Spinal cord (tissue), 10 donors: ENCODE measurements around the gene LEKR1. TPM values are rescaled to one million over a fixed set of nuclear protein-coding genes. Genes with fewer than 3 reads are reported as not detected.
"Not testable (repeated sequence)": the region's sequence is repeated elsewhere in the genome, so short reads cannot be mapped to it uniquely, and the experiment has no call there.

Experiments
- DNase-seq, 6 donors: peaks; one replicate each; pipeline versions ENCODE4 v3.0.0 to v3.0.0-alpha.2; 2013 to 2015; ENCODE audit warnings: low spot score in 6 of 6, low read depth in 4 of 6
- H3K27ac ChIP-seq: one replicate; pipeline ENCODE4 v1.5.1; 2013; ENCODE audit warnings: low read depth, low read length, control low read depth
- H3K27me3 ChIP-seq: one replicate; pipeline ENCODE4 v1.6.1; 2013; ENCODE audit warnings: low read length; ENCODE audit not compliant: control insufficient read depth, insufficient read depth
- H3K36me3 ChIP-seq: one replicate; pipeline ENCODE4 v1.6.1; 2013; ENCODE audit warnings: low read length; ENCODE audit not compliant: control insufficient read depth, insufficient read depth
- H3K4me1 ChIP-seq: one replicate; pipeline ENCODE4 v1.6.1; 2013; ENCODE audit warnings: low read length; ENCODE audit not compliant: control insufficient read depth, insufficient read depth
- H3K4me3 ChIP-seq: one replicate; pipeline ENCODE4 v1.5.1; 2013; ENCODE audit warnings: low read depth, low read length, control low read depth
- H3K9me3 ChIP-seq: one replicate; pipeline ENCODE4 v1.6.1; 2013; ENCODE audit warnings: low read length; ENCODE audit not compliant: control insufficient read depth, insufficient read depth
- WGBS: methylation state at CpG from one replicate; pipeline ENCODE4 v1.1.5; 2013; ENCODE audit warnings: missing lambda C conversion rate; ENCODE audit not compliant: insufficient coverage; 5-methylcytosine and 5-hydroxymethylcytosine counted together
- polyA plus RNA-seq, 2 donors: library from polyadenylated mRNA; unstranded; fragments of 120-200 nt; gene quantifications; one replicate each; pipeline ENCODE4 v1.2.1, GENCODE V29; 2013; ENCODE audit not compliant: insufficient read length in 2 of 2
- total RNA-seq, 2 donors: library from RNA; depleted of rRNA in 1 of 2; stranded (reverse); fragments of 120-200 nt in 1 of 2; fragments of >200 nt in 1 of 2; gene quantifications; one replicate each; pipeline versions ENCODE4 v1.2.3 to v1.2.4, GENCODE V29; 2013 to 2014
- donor health status: healthy.

The LEKR1 gene
- total and polyA plus RNA-seq, 4 donors: 1.7 to 2.4 (median 1.9) TPM

DNA sequence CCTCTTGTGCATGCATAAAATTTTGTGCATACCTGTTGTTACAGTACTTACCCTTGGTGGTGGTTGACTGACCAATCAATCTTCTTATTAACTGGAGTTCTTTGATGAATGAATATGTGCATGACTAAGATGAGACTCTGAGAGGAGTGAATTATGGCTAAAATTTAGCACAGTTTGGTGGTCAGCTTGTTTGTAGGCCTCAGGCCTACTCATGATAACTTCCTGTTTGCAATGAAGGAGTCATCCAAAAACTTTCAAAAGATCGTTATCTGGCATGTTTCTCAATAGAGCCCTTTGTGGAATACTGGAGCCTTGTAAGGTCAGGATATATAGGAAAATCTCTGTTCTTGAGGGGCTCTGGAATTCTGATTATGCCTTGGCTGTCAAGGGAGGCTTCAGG is 66.5 kb downstream of the LEKR1 start:
- H3K9me3 ChIP-seq: peaks cover 3% of the 10 kb centered on the region
- DNase-seq: no peak
- no peaks in the 10 kb centered on the region for H3K36me3 ChIP-seq
- H3K27me3 ChIP-seq: no peaks in the 10 kb centered on the region
- H3K4me3 ChIP-seq: no peak overlapping the region
- no peaks in the 10 kb centered on the region for H3K4me1 ChIP-seq
- no peak overlapping the region for H3K27ac ChIP-seq
- WGBS: no CpG with 5 or more reads among the region's 1 CpG

DNA sequence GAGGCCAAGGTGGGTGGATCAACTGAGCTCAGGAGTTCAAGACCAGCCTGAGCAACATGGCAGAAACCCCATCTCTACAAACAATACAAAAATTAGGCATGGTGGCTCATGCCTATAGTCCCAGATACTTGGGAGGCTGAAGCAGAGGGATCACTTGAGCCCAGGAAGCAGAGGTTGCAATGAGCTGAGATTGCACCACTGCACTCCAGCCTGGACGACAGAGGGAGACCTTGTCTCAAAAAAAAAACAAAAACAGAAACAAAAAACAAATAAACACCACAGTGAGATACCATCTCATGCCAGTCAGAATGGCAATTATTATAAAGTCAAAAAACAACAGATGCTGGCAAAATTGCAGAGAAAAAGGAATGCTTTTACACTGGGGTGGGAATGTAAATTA is 69.2 kb downstream of the LEKR1 start:
- H3K4me3 ChIP-seq, H3K36me3 ChIP-seq, H3K4me1 ChIP-seq, H3K27ac ChIP-seq, DNase-seq, H3K27me3 ChIP-seq, H3K9me3 ChIP-seq: not testable (repeated sequence)
- no CpG with 5 or more reads among the region's 1 CpG for WGBS

DNA sequence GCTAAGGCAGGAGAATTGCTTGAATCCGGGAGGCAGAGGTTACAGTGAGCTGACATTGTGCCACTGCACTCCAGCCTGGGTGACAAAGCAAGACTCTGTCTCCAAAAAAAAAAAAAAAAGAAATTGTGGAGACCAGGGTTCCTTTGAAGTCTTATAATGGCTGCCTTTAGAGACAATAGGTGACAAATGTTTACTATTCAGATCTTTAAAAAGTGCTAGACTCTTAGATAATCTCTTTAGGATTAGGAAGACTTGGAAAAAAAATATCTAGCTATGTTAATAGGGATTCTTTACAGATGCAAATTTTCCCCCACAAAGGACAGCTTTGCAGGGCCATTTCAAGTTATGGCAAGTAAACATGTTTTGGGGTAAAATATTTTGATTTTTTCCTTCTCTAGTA is 71.7 kb downstream of the LEKR1 start:
- not testable (repeated sequence) for H3K9me3 ChIP-seq, H3K27ac ChIP-seq, H3K27me3 ChIP-seq, H3K4me3 ChIP-seq, H3K36me3 ChIP-seq, H3K4me1 ChIP-seq, DNase-seq
- WGBS: 0% methylated on average over 1 of the region's 1 CpG

DNA sequence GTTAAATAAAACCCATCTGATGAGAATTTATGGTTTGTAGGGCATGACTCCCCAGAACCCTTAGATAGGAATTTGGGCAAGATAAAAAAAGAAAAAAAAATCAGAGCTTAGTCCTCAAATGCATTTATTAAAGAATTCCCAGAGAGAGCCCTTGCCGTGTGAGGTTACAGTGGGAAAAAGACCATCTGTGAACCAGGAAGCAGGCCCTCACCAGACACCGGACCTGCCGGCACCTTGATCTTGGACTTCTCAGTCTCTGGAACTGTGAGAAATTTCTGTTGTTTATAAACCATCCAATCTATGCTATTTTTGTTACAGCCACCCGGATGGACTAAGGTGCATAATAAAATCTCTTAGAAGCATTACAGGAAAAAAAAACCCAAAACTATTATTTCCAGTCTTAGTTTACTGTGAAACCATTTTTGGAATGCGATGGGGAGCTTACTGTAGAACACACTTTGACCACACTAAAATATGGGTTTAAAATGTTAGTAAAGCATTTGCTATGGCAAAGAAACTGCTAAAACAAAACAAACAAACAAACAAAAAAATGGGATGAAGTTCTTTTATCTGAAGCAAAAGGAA is 72.2 kb downstream of the LEKR1 start:
- WGBS: 0% methylated on average over 1 of the region's 5 CpGs

DNA sequence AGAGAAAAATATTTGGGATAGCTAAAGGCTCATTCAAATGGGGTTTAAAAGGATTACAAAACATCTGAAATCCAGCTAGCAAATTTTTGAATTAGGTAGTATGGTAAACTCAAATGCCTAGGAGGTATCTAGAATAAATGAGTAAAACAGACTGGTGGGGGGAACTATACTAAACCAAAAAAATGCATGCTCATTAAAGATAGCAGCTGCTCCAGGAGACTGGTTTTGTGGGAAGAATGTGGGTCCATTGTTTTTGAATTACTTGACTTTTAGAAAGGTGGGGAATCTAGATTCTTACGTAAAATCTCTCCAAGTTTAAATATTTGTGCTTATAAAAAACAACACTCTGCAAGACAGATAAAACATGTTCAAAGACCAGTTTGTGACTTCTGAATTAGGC is 73.8 kb downstream of the LEKR1 start:
- DNase-seq: no peak
- Histone ChIP-seq H3K27me3 (no peaks in the 10 kb centered on the region), H3K4me1 (no peaks in the 10 kb centered on the region), H3K9me3 (no peaks in the 10 kb centered on the region), H3K36me3 (no peaks in the 10 kb centered on the region), H3K4me3 (no peak overlapping the region), H3K27ac (no peak overlapping the region)
- WGBS: no CpG with 5 or more reads among the region's 1 CpG

More for the DNA sequence above, 72.2 kb downstream of the LEKR1 start:
- Histone ChIP-seq H3K4me1 (no peaks in the 10 kb centered on the region), H3K9me3 (peaks cover 3% of the 10 kb centered on the region), H3K36me3 (no peaks in the 10 kb centered on the region), H3K4me3 (no peak overlapping the region), H3K27ac (no peak overlapping the region), H3K27me3 (no peaks in the 10 kb centered on the region)
- DNase-seq: no peak

DNA sequence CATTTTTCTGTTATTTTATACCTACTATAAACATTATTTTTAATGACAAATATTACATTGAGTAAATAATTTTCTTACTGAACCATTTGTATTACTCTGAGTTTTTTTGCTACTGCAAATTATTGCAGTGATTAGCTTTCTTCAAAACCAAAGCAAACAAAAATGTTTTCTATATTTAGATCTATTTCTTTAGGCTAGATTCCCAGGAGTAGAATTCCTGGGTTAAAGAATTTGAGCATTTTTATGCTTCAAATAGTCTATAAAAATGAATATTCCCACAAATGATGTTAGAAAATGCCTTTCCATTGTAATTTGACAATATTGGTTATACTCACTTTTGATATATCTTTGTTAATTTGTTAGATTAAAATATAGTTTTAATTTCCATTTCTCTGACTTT is 76.8 kb downstream of the LEKR1 start:
- Histone ChIP-seq H3K4me1 (no peaks in the 10 kb centered on the region), H3K9me3 (no peaks in the 10 kb centered on the region)
- no peak for DNase-seq

DNA sequence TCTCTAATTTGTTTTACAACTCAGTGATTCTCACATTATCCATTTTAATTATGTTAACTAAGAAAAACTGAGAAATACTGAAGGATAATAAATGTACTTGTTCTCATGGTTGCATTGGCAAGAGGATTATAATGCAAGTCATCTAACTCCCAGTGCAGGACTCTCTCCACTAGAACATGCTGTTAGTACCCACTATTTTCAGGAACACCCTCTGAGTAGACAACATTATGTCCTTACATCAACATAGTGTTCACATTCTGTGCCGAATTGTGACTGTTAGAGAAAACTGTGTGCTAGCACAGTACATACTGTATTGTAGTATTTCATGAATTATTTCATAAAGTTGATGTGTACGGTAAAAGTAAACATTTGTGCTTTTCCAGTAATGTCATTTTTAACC is 80.1 kb downstream of the LEKR1 start:
- H3K4me1 ChIP-seq: no peaks in the 10 kb centered on the region
- no peak overlapping the region for H3K27ac ChIP-seq
- no peaks in the 10 kb centered on the region for H3K9me3 ChIP-seq
- no CpG with 5 or more reads among the region's 2 CpGs for WGBS
- no peaks in the 10 kb centered on the region for H3K27me3 ChIP-seq
- peak in 2 of 6 donors; percentile 4 to 19 for DNase-seq
- H3K36me3 ChIP-seq: no peaks in the 10 kb centered on the region
- H3K4me3 ChIP-seq: no peak overlapping the region

More for the DNA sequence above, 76.8 kb downstream of the LEKR1 start:
- no peak overlapping the region for H3K4me3 ChIP-seq
- no peaks in the 10 kb centered on the region for H3K27me3 ChIP-seq
- no peaks in the 10 kb centered on the region for H3K36me3 ChIP-seq
- H3K27ac ChIP-seq: no peak overlapping the region

- H3K9me3 ChIP-seq: no peaks in the 10 kb centered on the region
- no CpG with 5 or more reads among the region's 1 CpG for WGBS
These were observed 82.2 kb downstream of the LEKR1 start for GRCh38 chr3:156908398-156908797.

DNA sequence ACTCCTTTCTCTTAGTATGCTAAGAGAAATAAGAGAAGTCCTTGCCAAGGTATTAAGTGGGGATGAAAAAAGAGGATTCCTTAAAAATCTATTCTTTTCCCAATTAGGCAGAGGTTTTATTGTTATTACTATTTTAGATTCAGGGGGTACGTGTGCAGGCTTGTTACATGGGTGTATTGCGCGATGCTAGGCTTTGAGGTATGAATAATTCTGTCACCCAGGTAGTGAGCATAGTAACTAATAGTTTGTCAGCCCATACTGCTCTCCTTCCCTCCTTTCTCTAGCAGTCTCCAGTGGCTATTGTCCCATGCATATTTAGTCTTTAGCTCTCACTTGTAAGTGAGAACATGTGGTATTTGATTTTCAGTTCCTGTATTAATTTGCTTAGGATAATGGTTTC is 83.9 kb downstream of the LEKR1 start:
- no CpG with 5 or more reads among the region's 3 CpGs for WGBS
- Histone ChIP-seq H3K4me1 (no peaks in the 10 kb centered on the region), H3K27me3 (no peaks in the 10 kb centered on the region), H3K9me3 (no peaks in the 10 kb centered on the region), H3K36me3 (no peaks in the 10 kb centered on the region), H3K4me3 (no peak overlapping the region), H3K27ac (no peak overlapping the region)
- DNase-seq: no peak

More at GRCh38 chr3:156908398-156908797, 82.2 kb downstream of the LEKR1 start:
- Histone ChIP-seq H3K4me3 (no peak overlapping the region), H3K36me3 (no peaks in the 10 kb centered on the region), H3K27ac (no peak overlapping the region), H3K27me3 (no peaks in the 10 kb centered on the region), H3K4me1 (no peaks in the 10 kb centered on the region)
- DNase-seq: no peak

GRCh38 chr3:156910831-156911230 is 84.7 kb downstream of the LEKR1 start:
- H3K9me3 ChIP-seq, DNase-seq, H3K27me3 ChIP-seq, H3K4me1 ChIP-seq, H3K4me3 ChIP-seq, H3K36me3 ChIP-seq, H3K27ac ChIP-seq: not testable (repeated sequence)
- no CpG with 5 or more reads among the region's 2 CpGs for WGBS
